NCI-H1436 treated with DMSO at 0.1 percent for 48 hours (cell line): ENCODE results near the gene SLC17A9.

Experiments used
- DNase-seq: peaks from one replicate; lab custom pipeline; 2025; lab: John Stamatoyannopoulos, UW

Gene SLC17A9

GRCh38 chr20:62982124-62983075 lies 29.9 kb downstream of the SLC17A9 start:
- DNase-seq, result no peak

GRCh38 chr20:62983210-62983609 lies 30.7 kb downstream of the SLC17A9 start:
- DNase-seq, result no peak

- DNase-seq, result no peak
These were observed 32.3 kb downstream of the SLC17A9 start for GRCh38 chr20:62984666-62985443.

- DNase-seq, result no peak
These were observed 32.9 kb downstream of the SLC17A9 start for GRCh38 chr20:62985444-62985778.

- no peak for DNase-seq
These were observed 33.8 kb downstream of the SLC17A9 start for GRCh38 chr20:62986257-62986800.

- DNase-seq, result no peak
These were observed 34.6 kb downstream of the SLC17A9 start for GRCh38 chr20:62987114-62987513.

- no peak for DNase-seq
These were observed 36.7 kb downstream of the SLC17A9 start for GRCh38 chr20:62989201-62989601.

- DNase-seq, result no peak
These were observed 37.9 kb downstream of the SLC17A9 start for GRCh38 chr20:62990306-62990825.

GRCh38 chr20:62991196-62991807 lies 38.8 kb downstream of the SLC17A9 start:
- no peak for DNase-seq

GRCh38 chr20:62991863-62992262 lies 39.4 kb downstream of the SLC17A9 start:
- no peak for DNase-seq

- no peak for DNase-seq
These were observed 41.5 kb downstream of the SLC17A9 start for GRCh38 chr20:62993856-62994494.

- DNase-seq, result no peak
These were observed 42.4 kb downstream of the SLC17A9 start for GRCh38 chr20:62994869-62995281.

GRCh38 chr20:62995481-62995880 lies 43.0 kb downstream of the SLC17A9 start:
- DNase-seq, result no peak

GRCh38 chr20:62995898-62996595 lies 43.5 kb downstream of the SLC17A9 start:
- DNase-seq, result no peak

GRCh38 chr20:62996596-62996982 lies 44.1 kb downstream of the SLC17A9 start:
- DNase-seq, result no peak

GRCh38 chr20:62997417-62998035 lies 45.0 kb downstream of the SLC17A9 start:
- DNase-seq, result no peak

- DNase-seq, result no peak
These were observed 45.9 kb downstream of the SLC17A9 start for GRCh38 chr20:62998449-62998848.

GRCh38 chr20:62999580-62999979 lies 47.1 kb downstream of the SLC17A9 start:
- DNase-seq, result no peak

GRCh38 chr20:63000036-63000435 lies 47.5 kb downstream of the SLC17A9 start:
- no peak for DNase-seq

- DNase-seq, result no peak
These were observed 48.4 kb downstream of the SLC17A9 start for GRCh38 chr20:63000958-63001357.

GRCh38 chr20:63002511-63002910 lies 50.0 kb downstream of the SLC17A9 start:
- DNase-seq, result no peak
